ENCODE data around the gene SFT2D1.
"Not testable (repeated sequence)": the region's sequence is repeated elsewhere in the genome, so short reads cannot be mapped to it uniquely, and the experiment has no call there.

The SFT2D1 gene

GRCh38 chr6:166342349-166343149 is at the start of gene SFT2D1:
Gene SFT2D1, minus strand, starts transcription at chr6:166342545. Its CDS starts 64 bp downstream, at chr6:166342481.
- peak; percentile 69 for DNase-seq

GRCh38 chr6:166389119-166389518 is 46.8 kb upstream of the SFT2D1 start:
- no peak for DNase-seq

GRCh38 chr6:166388290-166389004 is 46.1 kb upstream of the SFT2D1 start:
- no peak for DNase-seq

- DNase-seq: no peak
Measured at GRCh38 chr6:166387642-166388289, 45.4 kb upstream of the SFT2D1 start.

GRCh38 chr6:166387098-166387497 is 44.8 kb upstream of the SFT2D1 start:
- not testable (repeated sequence) for DNase-seq

- no peak for DNase-seq
Measured at GRCh38 chr6:166386111-166386510, 43.8 kb upstream of the SFT2D1 start.

GRCh38 chr6:166383802-166384363 is 41.5 kb upstream of the SFT2D1 start:
- not testable (repeated sequence) for DNase-seq

- DNase-seq: peak; percentile 90
Measured at GRCh38 chr6:166382933-166383801, 40.8 kb upstream of the SFT2D1 start, which contains the start of gene MPC1. Gene MPC1, minus strand, starts transcription at chr6:166382940. Its CDS starts 64 bp downstream, at chr6:166382876.

GRCh38 chr6:166382500-166382932 is 40.2 kb upstream of the SFT2D1 start:
- DNase-seq: no peak

- peak; percentile 58 for DNase-seq
Measured at GRCh38 chr6:166381733-166382499, 39.6 kb upstream of the SFT2D1 start.

- no peak for DNase-seq
Measured at GRCh38 chr6:166381381-166381732, 39.0 kb upstream of the SFT2D1 start.

- DNase-seq: no peak
Measured at GRCh38 chr6:166379800-166380199, 37.5 kb upstream of the SFT2D1 start.

- no peak for DNase-seq
Measured at GRCh38 chr6:166379103-166379586, 36.8 kb upstream of the SFT2D1 start.

- DNase-seq: no peak
Measured at GRCh38 chr6:166377721-166378120, 35.4 kb upstream of the SFT2D1 start.

- no peak for DNase-seq
Measured at GRCh38 chr6:166375013-166375412, 32.7 kb upstream of the SFT2D1 start.

- no peak for DNase-seq
Measured at GRCh38 chr6:166370489-166370888, 28.1 kb upstream of the SFT2D1 start.

- DNase-seq: no peak
Measured at GRCh38 chr6:166369782-166370181, 27.4 kb upstream of the SFT2D1 start.

GRCh38 chr6:166366921-166367320 is 24.6 kb upstream of the SFT2D1 start:
- no peak for DNase-seq

- no peak for DNase-seq
Measured at GRCh38 chr6:166365806-166366205, 23.5 kb upstream of the SFT2D1 start.

GRCh38 chr6:166365221-166365620 is 22.9 kb upstream of the SFT2D1 start:
- no peak for DNase-seq

- DNase-seq: no peak
Measured at GRCh38 chr6:166364456-166364855, 22.1 kb upstream of the SFT2D1 start.

All from activated gamma-delta T cell treated with Interleukin-2 at 50 U/mL for 16 hours (primary cell).